IMR-90 (cell line): ENCODE data around the gene TRIM25.

Source experiments
- CHD1 ChIP-seq: IDR thresholded peaks from 2 replicates; pipeline ENCODE4 v1.6.1; 2012; ENCODE audit warnings: low read depth, low read length, improper control_type of control experiment
- MAZ ChIP-seq: IDR thresholded peaks from 2 replicates; pipeline ENCODE4 v1.6.1; 2012; ENCODE audit warnings: low read depth, mild to moderate bottlenecking, low read length, improper control_type of control experiment, moderate library complexity, borderline replicate concordance
- RAD21 ChIP-seq: IDR thresholded peaks from 2 replicates; pipeline ENCODE4 v1.6.1; 2012; ENCODE audit warnings: low read length, improper control_type of control experiment
- TF ChIP-seq, protein P1 (sequence below): conservative IDR thresholded peaks from 2 replicates; pipeline ENCODE4 v1.5.1; 2012; ENCODE audit warnings: mild to moderate bottlenecking, low read depth, low read length, improper control_type of control experiment

DNA sequence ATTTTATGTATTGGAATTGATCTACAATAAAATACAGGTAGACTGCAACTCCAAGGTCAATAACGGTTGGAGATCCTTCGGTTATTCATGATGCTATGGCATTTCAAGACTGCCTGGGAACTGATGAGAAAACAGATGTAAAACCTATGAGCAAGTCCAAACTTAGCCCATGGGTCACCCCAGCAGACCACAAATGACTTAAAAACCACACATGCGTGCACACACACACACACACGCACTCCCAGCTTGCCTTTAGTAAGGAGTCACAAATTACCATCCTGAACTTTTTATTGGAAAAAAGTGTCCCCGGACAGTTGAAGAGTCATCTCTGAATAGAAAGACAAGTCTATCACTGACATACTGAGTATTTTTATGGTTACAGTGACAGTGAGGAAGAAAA lies 26.7 kb downstream of the TRIM25 start:
- TF ChIP-seq, protein P1, sequence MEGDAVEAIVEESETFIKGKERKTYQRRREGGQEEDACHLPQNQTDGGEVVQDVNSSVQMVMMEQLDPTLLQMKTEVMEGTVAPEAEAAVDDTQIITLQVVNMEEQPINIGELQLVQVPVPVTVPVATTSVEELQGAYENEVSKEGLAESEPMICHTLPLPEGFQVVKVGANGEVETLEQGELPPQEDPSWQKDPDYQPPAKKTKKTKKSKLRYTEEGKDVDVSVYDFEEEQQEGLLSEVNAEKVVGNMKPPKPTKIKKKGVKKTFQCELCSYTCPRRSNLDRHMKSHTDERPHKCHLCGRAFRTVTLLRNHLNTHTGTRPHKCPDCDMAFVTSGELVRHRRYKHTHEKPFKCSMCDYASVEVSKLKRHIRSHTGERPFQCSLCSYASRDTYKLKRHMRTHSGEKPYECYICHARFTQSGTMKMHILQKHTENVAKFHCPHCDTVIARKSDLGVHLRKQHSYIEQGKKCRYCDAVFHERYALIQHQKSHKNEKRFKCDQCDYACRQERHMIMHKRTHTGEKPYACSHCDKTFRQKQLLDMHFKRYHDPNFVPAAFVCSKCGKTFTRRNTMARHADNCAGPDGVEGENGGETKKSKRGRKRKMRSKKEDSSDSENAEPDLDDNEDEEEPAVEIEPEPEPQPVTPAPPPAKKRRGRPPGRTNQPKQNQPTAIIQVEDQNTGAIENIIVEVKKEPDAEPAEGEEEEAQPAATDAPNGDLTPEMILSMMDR = no peak
- TF ChIP-seq RAD21 (no peak), MAZ (no peak), CHD1 (no peak)
